ENCODE data around the gene SYT9. TPM values are rescaled to one million over a fixed set of nuclear protein-coding genes. Genes with fewer than 3 reads are reported as not detected.

SYT9 gene
- total RNA-seq, 1 donor from 2014 or later, result 0.18 TPM

DNA sequence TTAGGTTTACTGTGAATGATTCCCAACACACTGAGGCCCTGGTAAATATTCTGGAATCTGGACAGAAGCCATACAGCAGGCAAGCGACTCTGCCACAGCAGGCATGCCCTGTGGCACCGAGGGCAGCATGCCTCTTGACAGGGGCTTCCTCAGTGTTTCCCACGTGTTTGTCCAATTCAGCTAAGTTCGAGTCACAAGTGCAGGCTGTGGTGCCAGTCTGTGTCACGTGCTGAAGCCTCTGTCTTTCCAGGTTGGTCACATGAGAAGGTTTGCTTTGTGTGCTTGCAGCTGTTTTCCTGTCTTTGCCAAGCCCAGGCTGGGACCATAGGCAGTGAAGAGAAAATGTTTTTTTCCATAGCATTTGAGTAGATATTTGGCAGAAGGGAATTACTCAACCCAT lies 259.7 kb downstream of the SYT9 start:
- intact Hi-C loops (cut with DNase I), result no loop called here
- DNase-seq, result no peak
- Histone ChIP-seq H3K27ac (peak overlapping the region; percentile 81), H3K27me3 (ENCODE audit: low read depth) (no peaks in the 10 kb centered on the region), H3K4me3 (no peak overlapping the region), H3K4me1 (peaks cover 29% of the 10 kb centered on the region), H3K36me3 (no peaks in the 10 kb centered on the region), H3K9me3 (no peaks in the 10 kb centered on the region)
- TF ChIP-seq, protein P1, sequence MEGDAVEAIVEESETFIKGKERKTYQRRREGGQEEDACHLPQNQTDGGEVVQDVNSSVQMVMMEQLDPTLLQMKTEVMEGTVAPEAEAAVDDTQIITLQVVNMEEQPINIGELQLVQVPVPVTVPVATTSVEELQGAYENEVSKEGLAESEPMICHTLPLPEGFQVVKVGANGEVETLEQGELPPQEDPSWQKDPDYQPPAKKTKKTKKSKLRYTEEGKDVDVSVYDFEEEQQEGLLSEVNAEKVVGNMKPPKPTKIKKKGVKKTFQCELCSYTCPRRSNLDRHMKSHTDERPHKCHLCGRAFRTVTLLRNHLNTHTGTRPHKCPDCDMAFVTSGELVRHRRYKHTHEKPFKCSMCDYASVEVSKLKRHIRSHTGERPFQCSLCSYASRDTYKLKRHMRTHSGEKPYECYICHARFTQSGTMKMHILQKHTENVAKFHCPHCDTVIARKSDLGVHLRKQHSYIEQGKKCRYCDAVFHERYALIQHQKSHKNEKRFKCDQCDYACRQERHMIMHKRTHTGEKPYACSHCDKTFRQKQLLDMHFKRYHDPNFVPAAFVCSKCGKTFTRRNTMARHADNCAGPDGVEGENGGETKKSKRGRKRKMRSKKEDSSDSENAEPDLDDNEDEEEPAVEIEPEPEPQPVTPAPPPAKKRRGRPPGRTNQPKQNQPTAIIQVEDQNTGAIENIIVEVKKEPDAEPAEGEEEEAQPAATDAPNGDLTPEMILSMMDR (IDR thresholded peaks at IDR 0.05), result no peak
- no peak for ATAC-seq

DNA sequence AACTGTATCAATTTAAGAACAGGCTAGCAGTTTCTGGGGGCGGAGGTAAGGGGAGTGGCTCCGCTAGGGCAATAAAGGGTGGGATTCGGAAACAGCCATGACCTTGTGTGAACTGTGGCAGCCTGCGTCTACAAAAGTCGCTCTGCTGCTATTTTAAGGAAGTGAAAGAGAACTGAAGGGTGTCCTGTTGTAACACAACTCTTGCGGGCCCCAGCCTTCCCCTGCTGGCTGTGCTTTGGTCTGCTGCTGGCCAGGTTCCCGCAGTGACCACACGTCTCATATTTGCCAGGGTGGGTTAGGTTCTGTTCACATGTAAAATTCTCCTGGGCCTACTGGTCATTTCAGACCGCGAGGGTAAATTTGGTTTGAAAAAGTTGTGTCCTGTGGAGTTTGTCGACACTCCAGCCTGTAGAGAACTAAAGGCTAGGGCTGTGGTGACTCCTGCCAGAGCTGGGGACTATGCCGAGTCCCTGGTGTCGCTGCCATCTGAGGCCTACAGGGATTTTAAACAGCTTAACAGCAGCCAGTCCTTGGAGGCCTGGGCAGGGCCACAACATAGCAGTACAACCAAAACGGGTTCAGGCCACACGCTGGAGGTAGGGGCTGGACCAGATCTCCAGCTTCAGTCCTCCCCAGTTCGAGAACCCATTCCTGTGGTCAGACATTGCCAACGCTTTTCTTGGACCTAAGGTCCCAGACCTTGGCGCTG lies 261.0 kb downstream of the SYT9 start:
- Histone ChIP-seq H3K27me3 (ENCODE audit: low read depth) (no peaks in the 10 kb centered on the region), H3K36me3 (no peaks in the 10 kb centered on the region), H3K4me3 (peak overlapping the region; percentile 84), H3K4me1 (peaks cover 29% of the 10 kb centered on the region), H3K27ac (peak overlapping the region; percentile 81), H3K9me3 (no peaks in the 10 kb centered on the region)
- peak; percentile 52 to 73 for ATAC-seq
- TF ChIP-seq, protein P1 (IDR thresholded peaks at IDR 0.05), result no peak
- intact Hi-C loops (cut with DNase I), result no loop called here
- peak; percentile 89 for DNase-seq

DNA sequence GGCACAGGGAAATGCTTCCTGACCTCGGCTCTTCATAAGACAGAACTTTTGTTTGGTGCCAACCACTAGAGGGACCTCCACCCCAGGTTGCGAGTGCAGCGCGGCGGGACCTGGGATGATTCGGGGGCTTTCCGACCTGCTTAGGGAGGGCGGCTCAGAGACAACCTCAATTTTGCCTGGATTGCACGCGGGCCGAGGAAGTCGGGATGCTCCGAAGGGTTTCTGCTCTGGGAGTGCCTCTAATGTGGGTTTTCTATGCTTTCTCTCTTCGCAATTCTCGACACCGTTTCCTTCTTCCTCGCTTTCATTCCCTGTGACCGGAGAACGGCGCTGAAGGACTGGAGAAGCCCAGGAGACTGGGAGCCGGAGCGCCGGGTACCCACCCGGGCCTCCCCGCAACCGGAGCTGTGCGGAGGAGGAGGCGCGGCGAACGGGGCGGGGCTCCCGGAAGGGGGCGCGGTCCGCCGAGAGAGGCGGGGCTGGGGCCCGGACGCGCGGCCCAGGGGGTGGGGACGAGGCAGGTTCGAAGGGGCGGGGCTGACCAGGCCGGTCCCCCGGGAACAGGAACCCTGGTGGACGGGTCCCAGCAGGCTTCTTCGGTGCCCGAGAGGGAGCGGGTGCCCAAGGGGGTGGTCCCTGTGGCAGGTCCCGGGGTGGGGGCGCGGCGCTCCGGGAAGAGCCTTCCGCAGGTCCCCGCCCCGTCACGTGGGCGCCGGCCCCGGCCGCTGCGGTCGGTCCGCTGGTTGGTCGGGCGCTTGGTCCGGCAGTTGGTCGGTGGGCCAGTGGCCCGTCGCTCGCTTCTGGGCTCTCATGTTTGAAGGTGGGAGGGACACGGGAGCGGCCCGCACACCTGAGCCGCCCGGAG lies 261.8 kb downstream of the SYT9 start, which contains the start of gene PPFIBP2:
Gene PPFIBP2, plus strand, starts transcription at position 766 of the 865 bp plus-strand sequence. CDS start 35,477 bp downstream, outside the sequence.
- ATAC-seq (peak; percentile 96 to 98), DNase-seq (peak; percentile 88)
- intact Hi-C loops (cut with DNase I), result no loop called here
- no peaks in the 10 kb centered on the region for H3K27me3 ChIP-seq (ENCODE audit: low read depth)
- H3K4me3 ChIP-seq, result peak within 1 kb of the TSS; percentile 84
- H3K4me1 ChIP-seq, result peaks cover 29% of the 10 kb centered on the region
- peak within 1 kb of the TSS; percentile 81 for H3K27ac ChIP-seq
- no peaks in the 10 kb centered on the region for H3K9me3 ChIP-seq
- TF ChIP-seq, protein P1 (IDR thresholded peaks at IDR 0.05), result peak; percentile 70
- no peaks in the 10 kb centered on the region for H3K36me3 ChIP-seq

DNA sequence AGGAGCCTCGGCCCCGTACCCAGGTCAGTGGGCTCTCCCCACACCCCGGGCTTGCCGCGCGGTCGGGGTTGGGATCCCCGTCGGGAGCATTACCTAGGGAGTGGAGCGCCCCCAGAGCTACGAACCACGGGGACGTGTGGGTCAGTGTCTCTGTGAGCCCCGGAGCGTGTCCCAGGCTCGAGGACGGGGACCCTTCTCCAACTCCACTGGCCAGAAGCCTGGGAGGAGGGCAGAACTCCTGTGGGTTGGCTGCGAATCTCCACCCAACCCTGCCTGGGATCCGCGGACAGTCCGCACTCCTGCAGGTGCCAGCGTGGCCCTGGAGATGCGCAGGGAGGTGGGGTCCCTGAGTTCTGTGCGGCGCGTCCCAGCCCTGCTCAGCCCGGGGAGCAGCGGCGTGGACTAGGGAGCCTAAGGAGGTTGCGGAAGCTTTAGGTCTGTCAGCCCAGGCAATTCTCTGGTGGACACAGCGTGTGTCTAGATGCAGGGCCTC lies 262.4 kb downstream of the SYT9 start:
- intact Hi-C loops (cut with DNase I), result no loop called here
- Histone ChIP-seq H3K4me3 (peak overlapping the region; percentile 84), H3K9me3 (no peaks in the 10 kb centered on the region), H3K27me3 (ENCODE audit: low read depth) (no peaks in the 10 kb centered on the region), H3K4me1 (peaks cover 29% of the 10 kb centered on the region), H3K36me3 (no peaks in the 10 kb centered on the region), H3K27ac (peak overlapping the region; percentile 81)
- TF ChIP-seq, protein P1 (IDR thresholded peaks at IDR 0.05), result no peak
- peak; percentile 33 to 37 for ATAC-seq
- peak; percentile 58 for DNase-seq

DNA sequence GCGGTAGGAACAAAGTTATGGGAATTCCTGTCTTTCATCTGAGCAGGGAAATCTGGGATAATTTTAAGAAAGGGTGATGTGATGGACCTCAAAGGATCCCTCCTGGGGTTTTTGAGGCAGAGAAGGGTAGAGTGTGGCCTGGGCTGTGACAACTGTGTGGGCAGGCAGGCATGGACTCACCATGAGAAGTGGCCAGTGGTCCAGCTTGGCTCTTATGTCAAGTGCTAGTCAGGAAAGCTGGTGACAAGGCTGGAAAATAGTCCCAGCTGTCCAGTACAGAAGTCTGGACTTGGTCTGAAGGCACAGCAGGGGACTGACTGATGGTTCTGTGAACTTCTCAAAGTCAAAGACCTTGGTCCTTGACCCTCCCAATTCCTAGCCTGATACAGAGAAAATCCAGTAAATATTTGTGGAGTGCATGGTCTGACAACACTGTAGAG lies 263.8 kb downstream of the SYT9 start:
- Histone ChIP-seq H3K4me3 (no peak overlapping the region), H3K4me1 (peaks cover 29% of the 10 kb centered on the region), H3K9me3 (no peaks in the 10 kb centered on the region), H3K36me3 (no peaks in the 10 kb centered on the region), H3K27ac (no peak overlapping the region), H3K27me3 (ENCODE audit: low read depth) (no peaks in the 10 kb centered on the region)
- no peak for ATAC-seq
- intact Hi-C loops (cut with DNase I), result no loop called here
- DNase-seq, result no peak
- TF ChIP-seq, protein P1 (IDR thresholded peaks at IDR 0.05), result no peak

All from lower lobe of right lung (tissue), 2 donors.